Measurements from ENCODE around the gene APLNR. TPM values are rescaled to one million over a fixed set of nuclear protein-coding genes. Genes with fewer than 3 reads are reported as not detected.

Gene APLNR
- total and polyA plus RNA-seq, 2 donors (not counting 3 experiments of a cell fraction or from before 2014, with no cell fraction given), result 0.04 to 0.38 TPM

GRCh38 chr11:57207168-57207567, 29.9 kb downstream of the APLNR start:
- ChIA-PET POLR2A (no interaction called here), CTCF (interaction anchor here (0.9 to 2.2 kb wide), 2 partner anchors 10 to 42 kb away, joined by 4 to 15 read pairs; no protein-coding TSS in a partner anchor)
- dilution Hi-C loops (cut with MboI; ENCODE audit: extremely low pct_ligation_motif_present, low sequenced_read_pairs), result no loop called here
- H3K9me1 ChIP-seq (replicated peaks; ENCODE audit: control insufficient read depth, extremely low read depth, insufficient read depth, low read length), result no peaks in the 10 kb centered on the region
- no peaks in the 10 kb centered on the region for H3K4me1 ChIP-seq (ENCODE audit: control insufficient read depth, extremely low read depth, insufficient read depth, low read length)
- DNase-seq (ENCODE audit: low read depth, low spot score), result no peak
- peaks cover 5 to 6% of the 10 kb centered on the region in 2 experiments for H3K27me3 ChIP-seq (ENCODE audit: control insufficient read depth in 2 of 2, insufficient read depth in 2 of 2, low read length in 2 of 2)
- H3K4me2 ChIP-seq (ENCODE audit: insufficient read depth, low read length), result no peak overlapping the region
- H3K4me3 ChIP-seq (replicated peaks in 1 of 3; ENCODE audit: insufficient read depth in 1 of 3, low read depth in 1 of 3, low read length in 3 of 3), result no peak overlapping the region
- H3K27ac ChIP-seq (ENCODE audit: insufficient read depth, low read depth, low read length), result no peak overlapping the region
- H3K36me3 ChIP-seq (ENCODE audit: control insufficient read depth in 2 of 2, extremely low read depth in 1 of 2, insufficient read depth in 2 of 2, low read length in 2 of 2), result no peaks in the 10 kb centered on the region
- H3K79me2 ChIP-seq (ENCODE audit: control insufficient read depth, insufficient read depth, low read length), result no peaks in the 10 kb centered on the region
- no peaks in the 10 kb centered on the region for H3K9me3 ChIP-seq (replicated peaks; ENCODE audit: control insufficient read depth, insufficient read depth, low read length)
- H2AFZ ChIP-seq (ENCODE audit: low read depth, low read length), result no peak overlapping the region
- TF ChIP-seq POLR2A (IDR thresholded peaks at IDR 0.05; ENCODE audit: low read depth, low read length) (no peak), MAX (IDR thresholded peaks at IDR 0.05; ENCODE audit: insufficient read depth, insufficient read length) (no peak), JUN (IDR thresholded peaks at IDR 0.05; ENCODE audit: borderline replicate concordance, insufficient read depth, insufficient read length, low read depth) (no peak), CTCF (IDR thresholded peaks at IDR 0.05; ENCODE audit: extremely low read depth in 1 of 2, insufficient read depth in 1 of 2, low read depth in 1 of 2, low read length in 2 of 2) (no peak), FOS (IDR thresholded peaks at IDR 0.05; ENCODE audit: borderline replicate concordance, insufficient read depth, low read length) (no peak)
- BruUV-seq (replicated peaks), result no TSS peak
- no peak overlapping the region for H3K9ac ChIP-seq (replicated peaks; ENCODE audit: extremely low read depth, insufficient read depth, low read length)
- intact Hi-C loops (cut with micrococcal nuclease), result loop anchor here (2.0 kb wide), 1 partner anchor 42 kb away; no protein-coding TSS in a partner anchor
- no peaks in the 10 kb centered on the region for H4K20me1 ChIP-seq (replicated peaks; ENCODE audit: control insufficient read depth, extremely low read depth, insufficient read depth, low read length)
- FAIRE-seq, result no peak
